MCF 10A (cell line): ENCODE results near the gene CA6. TPM values are rescaled to one million over a fixed set of nuclear protein-coding genes. Genes with fewer than 3 reads are reported as not detected.
"Not testable (repeated sequence)": the region's sequence is repeated elsewhere in the genome, so short reads cannot be mapped to it uniquely, and the experiment has no call there.

ENCODE experiments used
- BruUV-seq: library from RNA; stranded (reverse); fragments of 400-500 nt; replicated peaks from 2 replicates; lab custom pipeline; 2021; lab: Mats Ljungman, UMichigan
- CTCF ChIA-PET: fragments of 300-600 bp; sonication (Branson Sonifier 250); formaldehyde crosslinking; extraction: SDS; loops from one replicate; lab custom pipeline; 2021; ENCODE audit warnings: antibody characterized with exemption, inconsistent platforms; lab: Yijun Ruan, JAX
- POLR2A ChIA-PET: fragments of 300-600, 350-650 bp; sonication (Branson Sonifier 250); formaldehyde crosslinking; extraction: SDS; loops from one replicate; lab custom pipeline; 2020; ENCODE audit warnings: antibody characterized with exemption, inconsistent platforms; lab: Yijun Ruan, JAX
- DNase-seq: peaks from one replicate; pipeline ENCODE4 v3.0.0-alpha.2; 2018; ENCODE audit not compliant: unreplicated experiment
- H3K27ac Mint-ChIP-seq: one replicate; pipeline ENCODE4 v1.8.0; 2022; ENCODE audit warnings: mild to moderate bottlenecking, low read depth, mixed read lengths; ENCODE audit not compliant: unreplicated experiment
- H3K27me3 Mint-ChIP-seq: one replicate; pipeline ENCODE4 v1.8.0; 2022; ENCODE audit warnings: mixed read lengths; ENCODE audit not compliant: insufficient read depth, unreplicated experiment
- H3K36me3 Mint-ChIP-seq: one replicate; pipeline ENCODE4 v1.8.0; 2022; ENCODE audit warnings: mild to moderate bottlenecking, moderate library complexity, mixed read lengths; ENCODE audit not compliant: insufficient read depth, unreplicated experiment
- H3K4me1 Mint-ChIP-seq: one replicate; pipeline ENCODE4 v1.8.0; 2022; ENCODE audit warnings: mixed read lengths; ENCODE audit not compliant: insufficient read depth, unreplicated experiment
- H3K4me3 Mint-ChIP-seq: one replicate; pipeline ENCODE4 v1.8.0; 2022; ENCODE audit warnings: mild to moderate bottlenecking, moderate library complexity, mixed read lengths; ENCODE audit not compliant: unreplicated experiment
- H3K9me3 Mint-ChIP-seq: one replicate; pipeline ENCODE4 v1.8.0; 2022; ENCODE audit warnings: mixed read lengths; ENCODE audit not compliant: unreplicated experiment
- CTCF ChIP-seq: fragments of 200-600 bp; IDR thresholded peaks from one replicate; pipeline ENCODE4 v1.8.0; 2022; ENCODE audit warnings: antibody characterized with exemption, mild to moderate bottlenecking; ENCODE audit not compliant: unreplicated experiment
- intact Hi-C: fragments of 100-400 bp; cut with micrococcal nuclease; formaldehyde crosslinking; loops from 2 replicates; pipeline ENCODE4 v1.14.1; 2022
- total RNA-seq: library from RNA; stranded (reverse); gene quantifications from 2 replicates; pipeline ENCODE4 v1.2.3, GENCODE V29; 2022

CA6 gene
- total RNA-seq, 1 experiment from 2014 or later = not detected

- no peak for TF ChIP-seq CTCF
- Mint-ChIP-seq H3K27ac (peak overlapping the region; percentile 75), H3K36me3 (no peaks in the 10 kb centered on the region), H3K4me1 (peaks cover 22% of the 10 kb centered on the region), H3K9me3 (no peaks in the 10 kb centered on the region), H3K4me3 (no peak overlapping the region), H3K27me3 (no peaks in the 10 kb centered on the region)
- intact Hi-C loops = loop anchor here (5.0 kb wide), 1 partner anchor 39 kb away; no protein-coding TSS in a partner anchor
- DNase-seq = peak; percentile 79
- CTCF ChIA-PET = interaction anchor here (0.5 to 1.2 kb wide), 5 partner anchors 25 to 543 kb away, joined by 3 to 4 read pairs (median 3); no protein-coding TSS in a partner anchor
- BruUV-seq = no TSS peak
- POLR2A ChIA-PET = interaction anchor here (0.6 to 2.7 kb wide), 12 partner anchors 9 to 167 kb away, joined by 3 to 62 read pairs (median 4); partner anchors contain the start of gene ENO1
Observed at GRCh38 chr1:8911416-8912309, 34.0 kb upstream of the CA6 start.

- H3K27me3 Mint-ChIP-seq = no peaks in the 10 kb centered on the region
- no peak for TF ChIP-seq CTCF
- POLR2A ChIA-PET = interaction anchor here (0.7 to 3.3 kb wide), 3 partner anchors 9 to 40 kb away, joined by 3 to 28 read pairs (median 4); partner anchors contain the start of gene ENO1
- peaks cover 16% of the 10 kb centered on the region for H3K4me1 Mint-ChIP-seq
- H3K4me3 Mint-ChIP-seq = no peak overlapping the region
- H3K36me3 Mint-ChIP-seq = no peaks in the 10 kb centered on the region
- no peak for DNase-seq
- intact Hi-C loops = loop anchor here (5.0 kb wide), 1 partner anchor 41 kb away; no protein-coding TSS in a partner anchor
- H3K9me3 Mint-ChIP-seq = no peaks in the 10 kb centered on the region
- BruUV-seq = no TSS peak
- H3K27ac Mint-ChIP-seq = no peak overlapping the region
- CTCF ChIA-PET = interaction anchor here (0.5 to 8.6 kb wide), 3 partner anchors 30 to 188 kb away, joined by 3 to 112 read pairs (median 11); no protein-coding TSS in a partner anchor
Observed at GRCh38 chr1:8913457-8913856, 32.2 kb upstream of the CA6 start.

GRCh38 chr1:8914466-8914865, 31.2 kb upstream of the CA6 start:
- Mint-ChIP-seq H3K4me3 (no peak overlapping the region), H3K27ac (no peak overlapping the region), H3K36me3 (no peaks in the 10 kb centered on the region), H3K4me1 (peaks cover 15% of the 10 kb centered on the region), H3K27me3 (no peaks in the 10 kb centered on the region), H3K9me3 (no peaks in the 10 kb centered on the region)
- BruUV-seq = no TSS peak
- intact Hi-C loops = loop anchor here (5.0 kb wide), 1 partner anchor 42 kb away; no protein-coding TSS in a partner anchor
- DNase-seq = no peak
- no peak for TF ChIP-seq CTCF
- CTCF ChIA-PET = interaction anchor here (0.7 to 8.6 kb wide), 8 partner anchors 35 to 283 kb away, joined by 3 to 112 read pairs (median 4); no protein-coding TSS in a partner anchor
- POLR2A ChIA-PET = interaction anchor here (0.6 to 3.3 kb wide), 6 partner anchors 10 to 187 kb away, joined by 3 to 28 read pairs (median 3); partner anchors contain the start of gene ENO1

- intact Hi-C loops = no loop called here
- ChIA-PET CTCF (interaction anchor here (0.6 to 8.6 kb wide), 6 partner anchors 43 to 282 kb away, joined by 3 to 112 read pairs (median 6); no protein-coding TSS in a partner anchor), POLR2A (interaction anchor here (0.9 to 3.3 kb wide), 6 partner anchors 11 to 186 kb away, joined by 3 to 28 read pairs (median 4); partner anchors contain the start of gene ENO1)
- Mint-ChIP-seq H3K4me1 (peaks cover 10% of the 10 kb centered on the region), H3K27ac (no peak overlapping the region), H3K27me3 (no peaks in the 10 kb centered on the region), H3K36me3 (no peaks in the 10 kb centered on the region), H3K9me3 (no peaks in the 10 kb centered on the region), H3K4me3 (no peak overlapping the region)
- no peak for DNase-seq
- BruUV-seq = no TSS peak
- TF ChIP-seq CTCF = no peak
Observed at GRCh38 chr1:8915446-8915845, 30.2 kb upstream of the CA6 start.

GRCh38 chr1:8917536-8917935, 28.1 kb upstream of the CA6 start:
- H3K27ac Mint-ChIP-seq, H3K4me1 Mint-ChIP-seq, H3K4me3 Mint-ChIP-seq, DNase-seq, intact Hi-C loops, H3K27me3 Mint-ChIP-seq, BruUV-seq, H3K36me3 Mint-ChIP-seq, H3K9me3 Mint-ChIP-seq: not testable (repeated sequence)
- CTCF ChIA-PET = interaction anchor here (0.6 to 8.6 kb wide), 26 partner anchors 10 to 1387 kb away, joined by 3 to 112 read pairs (median 3); no protein-coding TSS in a partner anchor
- POLR2A ChIA-PET = interaction anchor here (1.1 to 2.8 kb wide), 5 partner anchors 39 to 276 kb away, joined by 3 to 18 read pairs (median 5); partner anchors contain the start of gene ENO1
